ENCODE measurements around the gene MLLT3. TPM values are rescaled to one million over a fixed set of nuclear protein-coding genes. Genes with fewer than 3 reads are reported as not detected.

The MLLT3 gene
- total and polyA plus RNA-seq, 2 donors (not counting 3 experiments of a cell fraction or from before 2014, with no cell fraction given): 6.1 to 10.0 TPM

DNA sequence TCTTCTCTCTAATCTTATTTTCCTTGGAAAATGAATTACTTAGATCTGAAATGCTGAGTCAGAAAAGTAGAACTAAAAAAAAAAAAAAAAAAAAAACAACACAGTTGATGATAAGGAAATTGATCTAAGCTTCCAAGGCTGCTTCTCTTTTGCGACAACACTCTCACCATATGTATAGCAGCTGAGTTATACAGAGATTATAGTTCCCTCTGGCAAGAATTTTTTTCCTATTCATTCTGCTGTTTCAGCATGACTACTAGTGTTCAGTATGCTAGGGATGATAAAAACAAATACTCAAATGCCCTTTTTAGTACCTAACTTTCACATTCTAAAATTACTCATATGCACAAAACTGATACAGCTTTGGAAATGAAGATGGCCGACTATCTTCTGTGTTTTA lies 267.3 kb downstream of the MLLT3 start:
- H3K27ac ChIP-seq (ENCODE audit: insufficient read depth, low read depth, low read length): no peak overlapping the region
- H2AFZ ChIP-seq (ENCODE audit: low read depth, low read length): no peak overlapping the region
- dilution Hi-C loops (cut with MboI; ENCODE audit: extremely low pct_ligation_motif_present, low sequenced_read_pairs) (no loop called here), intact Hi-C loops (cut with micrococcal nuclease) (loop anchor here (5.0 kb wide), 1 partner anchor 197 kb away; no protein-coding TSS in a partner anchor)
- no peak for TF ChIP-seq JUN (IDR thresholded peaks at IDR 0.05; ENCODE audit: borderline replicate concordance, insufficient read depth, insufficient read length, low read depth)
- no peak for TF ChIP-seq MYC (IDR thresholded peaks at IDR 0.05; ENCODE audit: low read depth, low read length)
- TF ChIP-seq POLR2A (IDR thresholded peaks at IDR 0.05; ENCODE audit: low read depth, low read length): no peak
- TF ChIP-seq POLR2AphosphoS5 (IDR thresholded peaks at IDR 0.05; ENCODE audit: insufficient read depth, low read depth, low read length): no peak
- TF ChIP-seq, protein P1, sequence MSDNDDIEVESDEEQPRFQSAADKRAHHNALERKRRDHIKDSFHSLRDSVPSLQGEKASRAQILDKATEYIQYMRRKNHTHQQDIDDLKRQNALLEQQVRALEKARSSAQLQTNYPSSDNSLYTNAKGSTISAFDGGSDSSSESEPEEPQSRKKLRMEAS (IDR thresholded peaks at IDR 0.05; ENCODE audit: insufficient read depth, insufficient read length): no peak
- TF ChIP-seq FOS (IDR thresholded peaks at IDR 0.05; ENCODE audit: borderline replicate concordance, insufficient read depth, low read length): no peak
- TF ChIP-seq GATA2 (IDR thresholded peaks at IDR 0.05; ENCODE audit: insufficient read depth, insufficient read length, low read depth, low read length): no peak
- TF ChIP-seq EZH2 (IDR thresholded peaks at IDR 0.05; ENCODE audit: borderline replicate concordance, low read depth, low read length, severe bottlenecking): no peak
- no peak for TF ChIP-seq CTCF (IDR thresholded peaks at IDR 0.05; ENCODE audit: extremely low read depth in 1 of 2, insufficient read depth in 1 of 2, low read depth in 1 of 2, low read length in 2 of 2)
- ChIA-PET POLR2A (no interaction called here), CTCF (interaction anchor here (0.7 to 4.9 kb wide), 9 partner anchors 268 to 1041 kb away, joined by 3 to 67 read pairs (median 3); partner anchors contain the start of gene MLLT3)
- BruUV-seq (replicated peaks): no TSS peak
- no peaks in the 10 kb centered on the region for H3K36me3 ChIP-seq (ENCODE audit: control insufficient read depth in 2 of 2, extremely low read depth in 1 of 2, insufficient read depth in 2 of 2, low read length in 2 of 2)
- H3K4me1 ChIP-seq (ENCODE audit: control insufficient read depth, extremely low read depth, insufficient read depth, low read length): peaks cover 19% of the 10 kb centered on the region
- H3K9me1 ChIP-seq (replicated peaks; ENCODE audit: control insufficient read depth, extremely low read depth, insufficient read depth, low read length): no peaks in the 10 kb centered on the region
- no peak overlapping the region for H3K4me3 ChIP-seq (replicated peaks in 1 of 3; ENCODE audit: insufficient read depth in 1 of 3, low read depth in 1 of 3, low read length in 3 of 3)
- FAIRE-seq (no peak), DNase-seq (ENCODE audit: low read depth, low spot score) (no peak)
- H4K20me1 ChIP-seq (replicated peaks; ENCODE audit: control insufficient read depth, extremely low read depth, insufficient read depth, low read length): no peaks in the 10 kb centered on the region
- H3K27me3 ChIP-seq (ENCODE audit: control insufficient read depth in 2 of 2, insufficient read depth in 2 of 2, low read length in 2 of 2): no peaks in the 10 kb centered on the region
- no peak overlapping the region for H3K9ac ChIP-seq (replicated peaks; ENCODE audit: extremely low read depth, insufficient read depth, low read length)
- H3K9me3 ChIP-seq (replicated peaks; ENCODE audit: control insufficient read depth, insufficient read depth, low read length): no peaks in the 10 kb centered on the region
- H3K4me2 ChIP-seq (ENCODE audit: insufficient read depth, low read length): no peak overlapping the region
- no peaks in the 10 kb centered on the region for H3K79me2 ChIP-seq (ENCODE audit: control insufficient read depth, insufficient read depth, low read length)

Measured in endothelial cell of umbilical vein (primary cell).